HG03571 (cell line): ENCODE data around the gene CDCP2.
"Not testable (repeated sequence)": the region's sequence is repeated elsewhere in the genome, so short reads cannot be mapped to it uniquely, and the experiment has no call there.

Source experiments
- ATAC-seq: cut with Tn5 transposase; IDR thresholded peaks from one replicate; pipeline ENCODE4 v1.9.1; 2021; ENCODE audit not compliant: unreplicated experiment

The CDCP2 gene

GRCh38 chr1:54168206-54168965 is 15.6 kb upstream of the CDCP2 start:
- no peak for ATAC-seq

GRCh38 chr1:54167422-54168139 is 14.8 kb upstream of the CDCP2 start:
- no peak for ATAC-seq

- ATAC-seq, result not testable (repeated sequence)
These were observed 13.6 kb upstream of the CDCP2 start for GRCh38 chr1:54166357-54166756.

GRCh38 chr1:54165146-54165545 is 12.3 kb upstream of the CDCP2 start:
- no peak for ATAC-seq

GRCh38 chr1:54163573-54163972 is 10.8 kb upstream of the CDCP2 start:
- ATAC-seq, result no peak

GRCh38 chr1:54163051-54163450 is 10.3 kb upstream of the CDCP2 start:
- ATAC-seq, result no peak

GRCh38 chr1:54161495-54162168 is 8.8 kb upstream of the CDCP2 start:
- ATAC-seq, result no peak

GRCh38 chr1:54160351-54160750 is 7.6 kb upstream of the CDCP2 start:
- ATAC-seq, result no peak

- ATAC-seq, result no peak
These were observed 7.0 kb upstream of the CDCP2 start for GRCh38 chr1:54159733-54160316.

- ATAC-seq, result no peak
These were observed 5.3 kb upstream of the CDCP2 start for GRCh38 chr1:54158071-54158470.

GRCh38 chr1:54157401-54157800 is 4.6 kb upstream of the CDCP2 start:
- ATAC-seq, result no peak

- ATAC-seq, result no peak
These were observed 4.2 kb upstream of the CDCP2 start for GRCh38 chr1:54156986-54157385.

GRCh38 chr1:54156201-54156600 is 3.4 kb upstream of the CDCP2 start:
- ATAC-seq, result no peak

- no peak for ATAC-seq
These were observed 987 bp upstream of the CDCP2 start for GRCh38 chr1:54153535-54154439.

GRCh38 chr1:54151013-54151412 is 1.8 kb downstream of the CDCP2 start:
- ATAC-seq, result no peak

GRCh38 chr1:54149734-54150133 is 3.1 kb downstream of the CDCP2 start:
- no peak for ATAC-seq

- no peak for ATAC-seq
These were observed 8.4 kb downstream of the CDCP2 start for GRCh38 chr1:54144366-54144765.

GRCh38 chr1:54142146-54142900 is 10.5 kb downstream of the CDCP2 start:
- no peak for ATAC-seq

- no peak for ATAC-seq
These were observed 13.1 kb downstream of the CDCP2 start for GRCh38 chr1:54139711-54140110.

- no peak for ATAC-seq
These were observed 13.8 kb downstream of the CDCP2 start for GRCh38 chr1:54138994-54139393.
